Measurements from ENCODE around the gene ATP5F1E.

ATP5F1E gene

DNA sequence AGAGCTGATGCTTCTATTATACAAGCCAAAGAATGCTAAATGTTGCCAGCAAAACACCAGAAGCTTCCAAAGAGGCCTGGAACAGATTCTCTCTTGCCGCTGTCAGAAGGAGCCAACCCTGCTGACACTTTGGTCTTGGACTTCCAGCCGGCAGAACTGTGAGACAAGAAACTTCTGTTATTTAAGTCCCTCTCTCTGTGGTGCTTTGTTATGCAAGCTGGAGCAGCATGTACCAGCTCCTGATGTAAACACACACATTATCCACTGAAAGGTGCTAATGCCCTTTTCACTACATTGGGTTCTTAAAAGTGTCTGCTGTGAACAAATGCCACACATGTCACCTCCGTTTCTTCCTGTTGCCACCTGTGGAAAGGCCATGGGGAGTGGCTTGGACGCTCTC lies 36.4 kb upstream of the ATP5F1E start:
- no peaks in the 10 kb centered on the region for H3K9me3 ChIP-seq (ENCODE audit: control insufficient read depth, insufficient read depth, low read depth, low read length)
- no peaks in the 10 kb centered on the region for H3K36me3 ChIP-seq (ENCODE audit: control insufficient read depth in 2 of 2, insufficient read depth in 1 of 2, low read length in 2 of 2)
- H3K4me3 ChIP-seq (ENCODE audit: low read depth, low read length), result no peak overlapping the region
- H3K27ac ChIP-seq (ENCODE audit: extremely low read depth, low read depth, low read length), result no peak overlapping the region
- no peak for TF ChIP-seq ZNF214 (tag by site-specific recombination; IDR thresholded peaks at IDR 0.05; ENCODE audit: borderline replicate concordance)
- peak; percentile 61; the same call in 1 of the 2 replicates for TF ChIP-seq ZNF548 (tag by site-specific recombination; IDR thresholded peaks at IDR 0.05)
- CTCF ChIA-PET, result interaction anchor here (1.0 kb wide), 1 partner anchor 19 kb away, joined by 4 read pairs; no protein-coding TSS in a partner anchor
- peaks cover 10% of the 10 kb centered on the region; the same call in 1 of the 2 replicates for H3K4me1 ChIP-seq (ENCODE audit: control insufficient read depth, insufficient read depth, low read length)
- POLR2A ChIA-PET, result no interaction called here

DNA sequence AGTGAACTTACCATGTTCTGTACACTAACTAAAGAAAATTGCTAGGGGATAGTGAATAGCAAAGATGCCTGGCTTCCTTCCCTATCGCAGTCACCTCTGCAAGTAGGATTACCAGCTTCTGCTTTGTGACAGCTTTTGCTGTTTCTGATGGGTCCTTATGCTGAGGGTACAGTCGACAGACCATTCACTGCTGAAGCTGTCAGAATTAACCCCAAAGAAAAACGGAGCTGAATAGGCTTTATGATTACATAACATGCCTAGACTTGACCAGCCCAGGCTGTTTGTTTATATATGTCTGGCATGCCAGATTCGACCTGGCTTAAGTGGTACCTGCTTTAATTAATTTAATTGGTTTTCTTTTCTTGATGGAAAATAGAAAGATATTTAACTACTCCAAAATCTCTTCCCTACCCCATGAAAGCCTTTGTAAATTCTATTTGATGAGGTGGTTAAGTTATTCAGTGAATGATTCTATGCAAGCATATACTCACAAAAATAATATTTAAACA lies 32.1 kb upstream of the ATP5F1E start:
- POLR2A ChIA-PET, result interaction anchor here (1.5 to 3.6 kb wide), 3 partner anchors 19 to 32 kb away, joined by 6 to 16 read pairs (median 7); partner anchors contain the start of genes ATP5F1E and PRELID3B
- TF ChIP-seq WT1 (tag by site-specific recombination; IDR thresholded peaks at IDR 0.05), result peak; percentile 84
- TF ChIP-seq SP2 (tag by site-specific recombination; IDR thresholded peaks at IDR 0.05), result no peak
- no peak for TF ChIP-seq ZNF776 (tag by site-specific recombination; IDR thresholded peaks at IDR 0.05; ENCODE audit: borderline replicate concordance)
- TF ChIP-seq FEZF1 (tag by site-specific recombination; IDR thresholded peaks at IDR 0.05), result peak; percentile 35; the same call in 1 of the 2 replicates
- TF ChIP-seq BCL11A (tag by site-specific recombination; IDR thresholded peaks at IDR 0.05; ENCODE audit: low read depth), result peak; percentile 62; the same call in 1 of the 2 replicates
- peak; percentile 67 for TF ChIP-seq ZNF664 (tag by site-specific recombination; IDR thresholded peaks at IDR 0.05)
- no peak for TF ChIP-seq ZNF324 (tag by site-specific recombination; IDR thresholded peaks at IDR 0.05)
- TF ChIP-seq BCL11B (tag by site-specific recombination; IDR thresholded peaks at IDR 0.05; ENCODE audit: low read depth), result no peak
- TF ChIP-seq, protein P1, sequence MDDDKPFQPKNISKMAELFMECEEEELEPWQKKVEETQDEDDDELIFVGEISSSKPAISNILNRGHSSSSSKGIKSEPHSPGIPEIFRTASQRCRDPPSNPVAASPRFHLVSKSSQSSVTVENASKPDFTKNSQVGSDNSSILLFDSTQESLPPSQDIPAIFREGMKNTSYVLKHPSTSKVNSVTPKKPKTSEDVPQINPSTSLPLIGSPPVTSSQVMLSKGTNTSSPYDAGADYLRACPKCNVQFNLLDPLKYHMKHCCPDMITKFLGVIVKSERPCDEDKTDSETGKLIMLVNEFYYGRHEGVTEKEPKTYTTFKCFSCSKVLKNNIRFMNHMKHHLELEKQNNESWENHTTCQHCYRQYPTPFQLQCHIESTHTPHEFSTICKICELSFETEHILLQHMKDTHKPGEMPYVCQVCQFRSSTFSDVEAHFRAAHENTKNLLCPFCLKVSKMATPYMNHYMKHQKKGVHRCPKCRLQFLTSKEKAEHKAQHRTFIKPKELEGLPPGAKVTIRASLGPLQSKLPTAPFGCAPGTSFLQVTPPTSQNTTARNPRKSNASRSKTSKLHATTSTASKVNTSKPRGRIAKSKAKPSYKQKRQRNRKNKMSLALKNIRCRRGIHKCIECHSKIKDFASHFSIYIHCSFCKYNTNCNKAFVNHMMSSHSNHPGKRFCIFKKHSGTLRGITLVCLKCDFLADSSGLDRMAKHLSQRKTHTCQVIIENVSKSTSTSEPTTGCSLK (tag by site-specific recombination; IDR thresholded peaks at IDR 0.05), result no peak
- TF ChIP-seq GLIS1 (tag by site-specific recombination; IDR thresholded peaks at IDR 0.05), result 0 out of 2 replicates have a peak, but pooled peaks have one; percentile 5
- peak; percentile 69 for TF ChIP-seq OSR2 (tag by site-specific recombination; IDR thresholded peaks at IDR 0.05)
- TF ChIP-seq ZNF830 (tag by site-specific recombination; IDR thresholded peaks at IDR 0.05; ENCODE audit: low read depth), result no peak
- TF ChIP-seq, protein P2, sequence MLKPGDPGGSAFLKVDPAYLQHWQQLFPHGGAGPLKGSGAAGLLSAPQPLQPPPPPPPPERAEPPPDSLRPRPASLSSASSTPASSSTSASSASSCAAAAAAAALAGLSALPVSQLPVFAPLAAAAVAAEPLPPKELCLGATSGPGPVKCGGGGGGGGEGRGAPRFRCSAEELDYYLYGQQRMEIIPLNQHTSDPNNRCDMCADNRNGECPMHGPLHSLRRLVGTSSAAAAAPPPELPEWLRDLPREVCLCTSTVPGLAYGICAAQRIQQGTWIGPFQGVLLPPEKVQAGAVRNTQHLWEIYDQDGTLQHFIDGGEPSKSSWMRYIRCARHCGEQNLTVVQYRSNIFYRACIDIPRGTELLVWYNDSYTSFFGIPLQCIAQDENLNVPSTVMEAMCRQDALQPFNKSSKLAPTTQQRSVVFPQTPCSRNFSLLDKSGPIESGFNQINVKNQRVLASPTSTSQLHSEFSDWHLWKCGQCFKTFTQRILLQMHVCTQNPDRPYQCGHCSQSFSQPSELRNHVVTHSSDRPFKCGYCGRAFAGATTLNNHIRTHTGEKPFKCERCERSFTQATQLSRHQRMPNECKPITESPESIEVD (tag by site-specific recombination; IDR thresholded peaks at IDR 0.05), result peak; percentile 79
- TF ChIP-seq KLF8 (tag by site-specific recombination; IDR thresholded peaks at IDR 0.05), result peak; percentile 15; the same call in 1 of the 2 replicates
- TF ChIP-seq ZNF596 (tag by site-specific recombination; IDR thresholded peaks at IDR 0.05), result no peak
- TF ChIP-seq TRIM28 (IDR thresholded peaks at IDR 0.05; ENCODE audit: borderline replicate concordance, low read length), result 0 out of 2 replicates have a peak, but pooled peaks have one; percentile 37
- 0 out of 2 replicates have a peak, but pooled peaks have one; percentile 9 for TF ChIP-seq KLF10 (tag by site-specific recombination; IDR thresholded peaks at IDR 0.05)
- TF ChIP-seq, protein P3, sequence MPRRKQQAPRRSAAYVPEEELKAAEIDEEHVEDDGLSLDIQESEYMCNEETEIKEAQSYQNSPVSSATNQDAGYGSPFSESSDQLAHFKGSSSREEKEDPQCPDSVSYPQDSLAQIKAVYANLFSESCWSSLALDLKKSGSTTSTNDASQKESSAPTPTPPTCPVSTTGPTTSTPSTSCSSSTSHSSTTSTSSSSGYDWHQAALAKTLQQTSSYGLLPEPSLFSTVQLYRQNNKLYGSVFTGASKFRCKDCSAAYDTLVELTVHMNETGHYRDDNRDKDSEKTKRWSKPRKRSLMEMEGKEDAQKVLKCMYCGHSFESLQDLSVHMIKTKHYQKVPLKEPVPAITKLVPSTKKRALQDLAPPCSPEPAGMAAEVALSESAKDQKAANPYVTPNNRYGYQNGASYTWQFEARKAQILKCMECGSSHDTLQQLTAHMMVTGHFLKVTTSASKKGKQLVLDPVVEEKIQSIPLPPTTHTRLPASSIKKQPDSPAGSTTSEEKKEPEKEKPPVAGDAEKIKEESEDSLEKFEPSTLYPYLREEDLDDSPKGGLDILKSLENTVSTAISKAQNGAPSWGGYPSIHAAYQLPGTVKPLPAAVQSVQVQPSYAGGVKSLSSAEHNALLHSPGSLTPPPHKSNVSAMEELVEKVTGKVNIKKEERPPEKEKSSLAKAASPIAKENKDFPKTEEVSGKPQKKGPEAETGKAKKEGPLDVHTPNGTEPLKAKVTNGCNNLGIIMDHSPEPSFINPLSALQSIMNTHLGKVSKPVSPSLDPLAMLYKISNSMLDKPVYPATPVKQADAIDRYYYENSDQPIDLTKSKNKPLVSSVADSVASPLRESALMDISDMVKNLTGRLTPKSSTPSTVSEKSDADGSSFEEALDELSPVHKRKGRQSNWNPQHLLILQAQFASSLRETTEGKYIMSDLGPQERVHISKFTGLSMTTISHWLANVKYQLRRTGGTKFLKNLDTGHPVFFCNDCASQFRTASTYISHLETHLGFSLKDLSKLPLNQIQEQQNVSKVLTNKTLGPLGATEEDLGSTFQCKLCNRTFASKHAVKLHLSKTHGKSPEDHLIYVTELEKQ (tag by site-specific recombination; IDR thresholded peaks at IDR 0.05; ENCODE audit: borderline replicate concordance), result peak; percentile 61
- TF ChIP-seq ZNF366 (tag by site-specific recombination; conservative IDR thresholded peaks at IDR 0.05), result peak; percentile 67
- no peak for TF ChIP-seq ZNF514 (tag by site-specific recombination; IDR thresholded peaks at IDR 0.05)
- TF ChIP-seq IKZF3 (tag by site-specific recombination; IDR thresholded peaks at IDR 0.05), result peak; percentile 56
- H3K9me3 ChIP-seq (ENCODE audit: control insufficient read depth, insufficient read depth, low read depth, low read length), result no peaks in the 10 kb centered on the region
- peaks cover 11% of the 10 kb centered on the region; the same call in 1 of the 2 replicates for H3K4me1 ChIP-seq (ENCODE audit: control insufficient read depth, insufficient read depth, low read length)
- H3K36me3 ChIP-seq (ENCODE audit: control insufficient read depth in 2 of 2, insufficient read depth in 1 of 2, low read length in 2 of 2), result no peaks in the 10 kb centered on the region
- peak overlapping the region; percentile 52 for H3K27ac ChIP-seq (ENCODE audit: extremely low read depth, low read depth, low read length)
- H3K4me3 ChIP-seq (ENCODE audit: low read depth, low read length), result no peak overlapping the region; the same call in 1 of the 2 replicates
- CTCF ChIA-PET, result interaction anchor here (0.6 to 1.0 kb wide), 4 partner anchors 10 to 216 kb away, joined by 3 to 8 read pairs (median 4); no protein-coding TSS in a partner anchor

Measured in HEK293 (cell line).